Stromal cell of bone marrow (primary cell): ENCODE results near the gene PDGFRB.

Source experiments
- DNase-seq: peaks from one replicate; pipeline ENCODE4 v3.0.0-alpha.2; 2012; ENCODE audit warnings: low read depth

The PDGFRB gene

GRCh38 chr5:150155258-150156026 lies at the start of gene PDGFRB:
Gene PDGFRB (minus strand): TSS chr5:150155845. CDS start chr5:150137047, 18,798 bp downstream.
- peak; percentile 94 for DNase-seq

DNA sequence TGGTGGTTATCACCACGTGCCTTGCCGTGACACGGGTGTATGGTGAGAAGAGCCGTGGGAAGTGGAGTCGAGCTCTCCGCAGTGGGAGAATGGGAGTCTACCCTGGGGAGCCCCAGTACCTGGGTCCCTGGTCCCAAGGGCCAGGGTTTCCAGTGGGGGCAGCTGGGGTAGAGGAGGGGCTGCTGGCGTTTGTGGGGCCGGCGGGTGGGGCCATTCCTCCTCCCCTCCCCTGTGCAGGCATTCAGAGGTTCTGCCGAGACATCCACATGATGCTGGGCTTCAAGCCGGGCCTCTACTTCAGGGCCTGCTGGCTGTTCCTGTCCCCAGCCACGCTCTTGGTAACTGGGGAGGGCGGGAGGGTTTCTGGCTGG lies 48.9 kb upstream of the PDGFRB start:
- DNase-seq = no peak

- DNase-seq = no peak
Measured at GRCh38 chr5:150203832-150204589, 48.4 kb upstream of the PDGFRB start.

DNA sequence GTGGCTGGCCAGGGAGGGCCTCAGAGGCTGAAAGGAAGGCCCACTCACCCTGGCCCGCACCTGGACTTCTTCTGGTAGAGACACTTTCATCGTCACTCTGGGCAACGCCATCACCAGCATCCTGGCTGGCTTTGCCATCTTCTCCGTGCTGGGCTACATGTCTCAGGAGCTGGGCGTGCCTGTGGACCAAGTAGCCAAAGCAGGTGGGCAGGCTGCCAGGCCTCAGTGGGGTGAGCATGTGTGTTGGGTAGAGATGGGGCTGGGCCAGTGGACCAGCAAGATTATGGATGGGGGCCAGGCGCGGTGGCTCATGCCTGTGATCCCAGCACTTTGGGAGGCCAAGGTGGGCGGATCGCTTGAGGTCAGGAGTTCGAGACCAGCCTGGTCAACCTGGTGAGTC lies 46.9 kb upstream of the PDGFRB start:
- no peak for DNase-seq

GRCh38 chr5:150197476-150197875 lies 41.8 kb upstream of the PDGFRB start:
- DNase-seq = no peak

GRCh38 chr5:150196986-150197385 lies 41.3 kb upstream of the PDGFRB start:
- no peak for DNase-seq

DNA sequence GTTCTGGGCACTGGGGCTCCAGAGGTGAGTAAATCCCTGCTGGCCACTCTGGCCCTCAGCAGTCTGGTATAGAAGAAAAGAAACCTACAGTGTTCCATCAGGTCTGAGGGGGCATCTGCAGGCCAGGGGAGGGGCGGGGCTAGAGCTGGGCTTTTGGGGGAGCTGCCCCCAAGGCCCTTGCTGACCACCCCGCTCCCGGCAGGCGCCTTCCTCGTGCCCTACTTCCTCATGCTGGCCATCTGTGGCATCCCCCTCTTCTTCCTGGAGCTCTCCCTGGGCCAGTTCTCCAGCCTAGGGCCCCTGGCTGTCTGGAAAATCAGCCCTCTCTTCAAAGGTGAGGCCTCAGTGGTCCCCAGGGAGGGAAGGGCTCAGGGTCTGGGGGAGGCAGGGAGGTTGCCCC lies 40.9 kb upstream of the PDGFRB start:
- no peak for DNase-seq

- DNase-seq = no peak
Measured at GRCh38 chr5:150195736-150196485, 40.3 kb upstream of the PDGFRB start.

GRCh38 chr5:150192462-150192861 lies 36.8 kb upstream of the PDGFRB start:
- DNase-seq = no peak

- no peak for DNase-seq
Measured at GRCh38 chr5:150190987-150191386, 35.3 kb upstream of the PDGFRB start.

GRCh38 chr5:150190503-150190979 lies 34.9 kb upstream of the PDGFRB start:
- no peak for DNase-seq

GRCh38 chr5:150189728-150190502 lies 34.3 kb upstream of the PDGFRB start, which contains the start of gene SLC6A7:
Gene SLC6A7 (plus strand): TSS chr5:150190062. CDS start chr5:150190328, 266 bp downstream.
- no peak for DNase-seq

GRCh38 chr5:150189326-150189725 lies 33.7 kb upstream of the PDGFRB start:
- DNase-seq = no peak

DNA sequence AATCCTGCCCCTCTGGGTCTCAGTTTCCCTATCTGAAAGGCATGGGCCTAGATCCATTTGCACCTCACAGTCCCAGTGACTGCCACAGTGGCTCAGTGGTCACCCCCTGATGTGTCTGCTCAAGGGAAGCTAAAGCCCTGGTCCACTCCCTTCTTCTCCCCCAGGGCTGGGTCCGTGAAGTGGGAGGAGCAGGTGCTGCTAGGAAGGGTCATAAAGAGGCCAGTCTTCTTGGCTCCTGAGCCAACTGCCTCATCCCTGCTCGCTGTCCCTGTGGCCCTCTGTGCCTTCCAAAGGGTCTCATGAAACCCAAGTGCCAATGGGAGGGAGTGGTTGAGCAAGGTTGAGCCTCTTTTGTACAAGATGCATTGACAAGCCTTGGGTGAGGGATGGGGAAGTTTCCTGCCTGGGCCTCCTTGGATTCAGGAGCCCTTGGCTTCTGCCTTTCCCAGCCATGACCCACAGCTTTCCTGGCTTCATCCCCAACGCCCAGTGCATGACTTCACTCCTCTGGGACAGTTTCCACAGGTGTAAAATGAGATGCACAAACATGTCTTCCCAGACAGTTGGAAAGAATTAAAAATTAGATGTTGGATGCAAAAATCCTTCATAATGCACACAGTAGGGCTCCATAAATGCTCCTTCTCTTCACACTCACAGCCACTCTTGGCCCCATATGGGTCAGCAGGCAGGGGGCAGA lies 32.6 kb upstream of the PDGFRB start:
- DNase-seq = no peak

DNA sequence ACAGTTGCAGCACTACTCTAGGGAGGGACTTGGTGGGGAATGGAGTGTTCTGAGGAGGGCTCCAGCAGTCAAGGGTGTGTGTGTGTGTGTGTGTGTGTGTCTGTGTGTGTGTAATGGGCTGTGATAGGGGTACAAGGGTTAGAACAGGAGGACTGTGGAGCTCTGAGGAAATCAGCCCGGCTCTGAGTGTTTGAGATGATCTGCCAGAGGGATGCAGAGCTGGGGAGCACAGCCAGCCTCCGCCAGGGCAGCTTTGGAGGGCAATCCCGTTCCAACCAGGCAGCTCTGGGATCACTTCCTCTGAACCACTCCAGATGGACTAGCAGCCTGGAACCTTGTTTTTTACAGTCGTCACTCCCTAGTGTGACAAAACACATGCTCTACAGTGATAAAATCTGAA lies 31.3 kb upstream of the PDGFRB start:
- DNase-seq = no peak

- no peak for DNase-seq
Measured at GRCh38 chr5:150186137-150186536, 30.5 kb upstream of the PDGFRB start.

DNA sequence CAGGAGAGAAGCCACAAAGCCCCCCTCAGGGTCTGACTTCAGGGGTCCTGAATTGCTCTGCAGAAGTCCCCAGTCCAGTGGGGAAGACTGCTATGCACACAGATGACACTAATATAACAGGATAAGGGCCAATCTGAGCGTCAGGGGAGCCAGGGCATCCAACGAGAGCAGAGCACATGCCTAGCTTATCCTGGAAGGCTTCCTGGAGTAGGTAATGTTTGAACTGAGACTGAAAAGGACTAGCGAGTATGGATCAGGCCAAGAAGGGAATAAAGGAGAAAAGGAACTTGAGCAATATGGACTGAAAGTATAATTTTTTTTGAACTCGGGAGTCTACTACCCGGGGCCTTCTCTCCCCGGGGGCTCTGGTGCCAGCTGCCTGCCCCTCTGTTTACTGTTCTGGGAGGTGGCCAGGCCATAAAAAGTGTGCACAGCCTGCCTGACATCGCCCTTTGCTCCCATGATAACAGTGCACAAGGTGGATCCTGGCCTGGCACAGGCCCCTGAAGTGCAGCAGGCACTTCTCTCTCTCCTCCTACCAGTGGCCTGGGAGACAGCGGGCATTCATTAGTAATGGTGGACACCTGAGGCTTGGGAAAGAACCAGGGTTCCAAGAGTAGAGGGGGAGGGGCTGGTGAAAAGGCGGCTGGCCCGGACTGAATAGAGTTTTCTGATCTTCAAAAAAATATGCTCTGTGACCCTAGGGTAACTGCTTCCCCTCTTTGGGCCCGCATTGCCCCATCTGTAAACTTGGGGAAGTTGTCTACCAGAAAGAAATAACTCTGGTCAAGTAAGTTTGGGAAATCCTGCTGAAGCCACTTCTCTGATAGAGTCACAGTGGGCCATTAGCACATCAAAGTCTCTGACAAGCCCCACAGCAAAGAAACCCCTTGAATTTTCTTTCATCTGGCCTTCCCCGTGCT lies 29.6 kb upstream of the PDGFRB start:
- no peak for DNase-seq

DNA sequence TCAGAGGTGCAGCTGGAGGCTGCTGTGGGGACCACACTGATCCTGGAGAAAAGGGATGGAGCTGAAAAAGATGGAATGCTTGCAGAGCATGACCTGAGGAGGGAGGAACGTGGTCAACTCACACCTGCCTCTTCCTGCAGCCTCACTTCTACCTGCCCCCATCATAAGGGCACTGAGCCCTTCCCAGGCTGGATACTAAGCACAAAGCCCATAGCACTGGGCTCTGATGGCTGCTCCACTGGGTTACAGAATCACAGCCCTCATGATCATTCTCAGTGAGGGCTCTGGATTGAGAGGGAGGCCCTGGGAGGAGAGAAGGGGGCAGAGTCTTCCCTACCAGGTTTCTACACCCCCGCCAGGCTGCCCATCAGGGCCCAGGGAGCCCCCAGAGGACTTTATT lies 28.4 kb upstream of the PDGFRB start:
- no peak for DNase-seq

DNA sequence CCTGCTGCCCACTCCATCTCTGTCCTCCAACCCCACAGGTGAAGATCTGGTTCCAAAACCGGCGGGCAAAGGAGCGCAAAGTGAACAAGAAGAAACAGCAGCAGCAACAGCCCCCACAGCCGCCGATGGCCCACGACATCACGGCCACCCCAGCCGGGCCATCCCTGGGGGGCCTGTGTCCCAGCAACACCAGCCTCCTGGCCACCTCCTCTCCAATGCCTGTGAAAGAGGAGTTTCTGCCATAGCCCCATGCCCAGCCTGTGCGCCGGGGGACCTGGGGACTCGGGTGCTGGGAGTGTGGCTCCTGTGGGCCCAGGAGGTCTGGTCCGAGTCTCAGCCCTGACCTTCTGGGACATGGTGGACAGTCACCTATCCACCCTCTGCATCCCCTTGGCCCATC lies 27.8 kb upstream of the PDGFRB start:
- DNase-seq = no peak

GRCh38 chr5:150182774-150183173 lies 27.1 kb upstream of the PDGFRB start:
- no peak for DNase-seq
